Osteocyte (in vitro differentiated cells): ENCODE measurements around the gene ACTL8. TPM values are rescaled to one million over a fixed set of nuclear protein-coding genes. Genes with fewer than 3 reads are reported as not detected.

Source experiments
- DNase-seq: peaks from one replicate; pipeline ENCODE4 v3.0.0; 2021; ENCODE audit warnings: mixed read lengths; ENCODE audit not compliant: unreplicated experiment; ENCODE audit errors: extremely low spot score
- H3K27ac Mint-ChIP-seq: one replicate; pipeline ENCODE4 v1.8.0; 2021; ENCODE audit warnings: mild to moderate bottlenecking, mixed read lengths; ENCODE audit not compliant: unreplicated experiment
- H3K27me3 Mint-ChIP-seq: one replicate; pipeline ENCODE4 v1.8.0; 2021; ENCODE audit warnings: mixed read lengths; ENCODE audit not compliant: unreplicated experiment
- H3K36me3 Mint-ChIP-seq: one replicate; pipeline ENCODE4 v1.8.0; 2021; ENCODE audit warnings: mixed read lengths; ENCODE audit not compliant: unreplicated experiment
- H3K4me1 Mint-ChIP-seq: one replicate; pipeline ENCODE4 v1.8.0; 2021; ENCODE audit warnings: mixed read lengths; ENCODE audit not compliant: unreplicated experiment
- H3K4me3 Mint-ChIP-seq: one replicate; pipeline ENCODE4 v1.8.0; 2021; ENCODE audit warnings: mild to moderate bottlenecking, moderate library complexity, mixed read lengths; ENCODE audit not compliant: unreplicated experiment
- H3K9me3 Mint-ChIP-seq: one replicate; pipeline ENCODE4 v1.8.0; 2021; ENCODE audit warnings: mixed read lengths; ENCODE audit not compliant: unreplicated experiment
- total RNA-seq: library from RNA; stranded (reverse); gene quantifications from 2 replicates; pipeline ENCODE4 v1.2.1, GENCODE V29; 2021
- TF ChIP-seq, protein P1 (sequence below): fragments of 200-600 bp; sonication (generic); IDR thresholded peaks from 2 replicates; pipeline ENCODE4 v1.5.0; 2021; ENCODE audit warnings: antibody characterized with exemption, mild to moderate bottlenecking, moderate library complexity

Gene ACTL8
- total RNA-seq, 1 donor from 2014 or later = not detected

GRCh38 chr1:17845583-17845982 lies 90.5 kb downstream of the ACTL8 start:
- TF ChIP-seq, protein P1, sequence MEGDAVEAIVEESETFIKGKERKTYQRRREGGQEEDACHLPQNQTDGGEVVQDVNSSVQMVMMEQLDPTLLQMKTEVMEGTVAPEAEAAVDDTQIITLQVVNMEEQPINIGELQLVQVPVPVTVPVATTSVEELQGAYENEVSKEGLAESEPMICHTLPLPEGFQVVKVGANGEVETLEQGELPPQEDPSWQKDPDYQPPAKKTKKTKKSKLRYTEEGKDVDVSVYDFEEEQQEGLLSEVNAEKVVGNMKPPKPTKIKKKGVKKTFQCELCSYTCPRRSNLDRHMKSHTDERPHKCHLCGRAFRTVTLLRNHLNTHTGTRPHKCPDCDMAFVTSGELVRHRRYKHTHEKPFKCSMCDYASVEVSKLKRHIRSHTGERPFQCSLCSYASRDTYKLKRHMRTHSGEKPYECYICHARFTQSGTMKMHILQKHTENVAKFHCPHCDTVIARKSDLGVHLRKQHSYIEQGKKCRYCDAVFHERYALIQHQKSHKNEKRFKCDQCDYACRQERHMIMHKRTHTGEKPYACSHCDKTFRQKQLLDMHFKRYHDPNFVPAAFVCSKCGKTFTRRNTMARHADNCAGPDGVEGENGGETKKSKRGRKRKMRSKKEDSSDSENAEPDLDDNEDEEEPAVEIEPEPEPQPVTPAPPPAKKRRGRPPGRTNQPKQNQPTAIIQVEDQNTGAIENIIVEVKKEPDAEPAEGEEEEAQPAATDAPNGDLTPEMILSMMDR = no peak
- no peaks in the 10 kb centered on the region for H3K4me1 Mint-ChIP-seq
- H3K9me3 Mint-ChIP-seq = no peaks in the 10 kb centered on the region
- no peak for DNase-seq
- peaks cover 6% of the 10 kb centered on the region for H3K27me3 Mint-ChIP-seq
- H3K4me3 Mint-ChIP-seq = no peak overlapping the region
- H3K36me3 Mint-ChIP-seq = no peaks in the 10 kb centered on the region
- H3K27ac Mint-ChIP-seq = no peak overlapping the region

- Mint-ChIP-seq H3K27ac (no peak overlapping the region), H3K27me3 (peaks cover 6% of the 10 kb centered on the region), H3K4me1 (no peaks in the 10 kb centered on the region), H3K9me3 (no peaks in the 10 kb centered on the region), H3K36me3 (no peaks in the 10 kb centered on the region), H3K4me3 (no peak overlapping the region)
- no peak for DNase-seq
- TF ChIP-seq, protein P1 = no peak
These were observed 91.2 kb downstream of the ACTL8 start for GRCh38 chr1:17846341-17846740.

GRCh38 chr1:17847111-17847510 lies 92.0 kb downstream of the ACTL8 start:
- Mint-ChIP-seq H3K4me3 (no peak overlapping the region), H3K27me3 (peaks cover 6% of the 10 kb centered on the region), H3K27ac (no peak overlapping the region), H3K36me3 (no peaks in the 10 kb centered on the region), H3K4me1 (no peaks in the 10 kb centered on the region), H3K9me3 (no peaks in the 10 kb centered on the region)
- DNase-seq = no peak
- TF ChIP-seq, protein P1 = no peak

DNA sequence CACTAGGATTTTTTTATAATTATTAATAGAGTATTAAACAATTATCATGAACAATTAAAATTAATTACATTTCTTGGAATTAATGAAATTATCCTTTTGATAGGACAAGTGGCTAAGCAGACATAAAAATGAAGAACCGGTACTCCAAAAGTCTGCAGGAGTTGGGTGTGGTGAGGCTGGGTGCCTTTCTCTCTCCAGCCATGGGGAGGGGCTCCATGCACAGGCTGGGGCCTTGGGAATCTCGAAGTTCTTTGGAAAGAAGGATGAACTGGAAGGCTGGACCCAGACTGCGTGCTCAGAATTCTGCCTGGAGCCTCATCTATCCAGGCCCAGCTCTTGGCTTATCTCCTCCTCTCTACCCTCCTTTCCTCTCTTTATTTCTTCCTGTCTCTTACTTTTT lies 94.1 kb downstream of the ACTL8 start:
- H3K4me3 Mint-ChIP-seq = no peak overlapping the region

GRCh38 chr1:17851056-17851455 lies 95.9 kb downstream of the ACTL8 start:
- H3K36me3 Mint-ChIP-seq = no peaks in the 10 kb centered on the region
- TF ChIP-seq, protein P1 = no peak
- no peak overlapping the region for H3K4me3 Mint-ChIP-seq
- no peak for DNase-seq
- no peak overlapping the region for H3K27ac Mint-ChIP-seq
- H3K9me3 Mint-ChIP-seq = no peaks in the 10 kb centered on the region
- no peaks in the 10 kb centered on the region for H3K4me1 Mint-ChIP-seq
- H3K27me3 Mint-ChIP-seq = no peaks in the 10 kb centered on the region

More for the DNA sequence above, 94.1 kb downstream of the ACTL8 start:
- no peaks in the 10 kb centered on the region for H3K27me3 Mint-ChIP-seq
- no peak for DNase-seq
- no peaks in the 10 kb centered on the region for H3K36me3 Mint-ChIP-seq
- H3K9me3 Mint-ChIP-seq = no peaks in the 10 kb centered on the region
- no peaks in the 10 kb centered on the region for H3K4me1 Mint-ChIP-seq
- H3K27ac Mint-ChIP-seq = no peak overlapping the region
- TF ChIP-seq, protein P1 = no peak
